GM18508 (cell line): ENCODE measurements around the gene CCN5.

Experiments
- ATAC-seq: cut with Tn5 transposase; IDR thresholded peaks from one replicate; pipeline ENCODE4 v1.9.1; 2021; ENCODE audit warnings: moderate number of reproducible peaks; ENCODE audit not compliant: insufficient read depth, unreplicated experiment

Gene CCN5

GRCh38 chr20:44776980-44777379, 61.8 kb downstream of the CCN5 start:
- no peak for ATAC-seq
